ENCODE measurements around the gene GPI.

- no peak for TF ChIP-seq NFYB (CRISPR knock-in tag; IDR thresholded peaks at IDR 0.05)
- TF ChIP-seq SP2 (CRISPR knock-in tag; IDR thresholded peaks at IDR 0.05) = no peak
- TF ChIP-seq HOXA9 (CRISPR knock-in tag; IDR thresholded peaks at IDR 0.05; ENCODE audit: borderline replicate concordance) = no peak
- TF ChIP-seq KMT2A (CRISPR knock-in tag; IDR thresholded peaks at IDR 0.05) = no peak
- no peak for TF ChIP-seq SMC3 (IDR thresholded peaks at IDR 0.05; ENCODE audit: low read length)
- TF ChIP-seq CBX2 (IDR thresholded peaks at IDR 0.05; ENCODE audit: low read depth, low read length) = no peak
- TF ChIP-seq CBX2 (CRISPR knock-in tag; IDR thresholded peaks at IDR 0.05; ENCODE audit: low read depth) = no peak
- no peak for TF ChIP-seq GABPA (IDR thresholded peaks at IDR 0.05; ENCODE audit: low read depth, low read length)
- TF ChIP-seq GABPA (CRISPR knock-in tag; IDR thresholded peaks at IDR 0.05; ENCODE audit: low read depth) = no peak
- no peak for TF ChIP-seq BHLHE40 (IDR thresholded peaks at IDR 0.05; ENCODE audit: low read length)
- no peak for TF ChIP-seq CTCF (CRISPR knock-in tag; IDR thresholded peaks at IDR 0.05)
- TF ChIP-seq MED1 (CRISPR knock-in tag; IDR thresholded peaks at IDR 0.05) = no peak
- no peak for TF ChIP-seq REST (IDR thresholded peaks at IDR 0.05; ENCODE audit: borderline replicate concordance in 1 of 2, low read depth in 1 of 2, low read length in 2 of 2)
- TF ChIP-seq ZNF501 (CRISPR knock-in tag; IDR thresholded peaks at IDR 0.05) = no peak
These were observed 39.8 kb upstream of the GPI start for GRCh38 chr19:34325181-34325580.
